GM12878 (cell line): ENCODE measurements around the gene UPF1. TPM values are rescaled to one million over a fixed set of nuclear protein-coding genes. Genes with fewer than 3 reads are reported as not detected.

ENCODE experiments used
- ATAC-seq: fragments of 200-7000 bp; cut with Tn5 transposase; 3 replicates; pipeline ENCODE4 v1.9.1; 2020; ENCODE audit warnings: mild to moderate bottlenecking, moderate library complexity
- BruUV-seq: library from RNA; stranded (reverse); fragments of 400-500 nt; replicated peaks from 2 replicates; lab custom pipeline; 2021; lab: Mats Ljungman, UMichigan
- CTCF ChIA-PET: fragments of 300-600 bp; sonication (Branson Sonifier 250); formaldehyde crosslinking; extraction: SDS; loops from one replicate; lab custom pipeline; 2021; ENCODE audit warnings: inconsistent platforms; lab: Yijun Ruan, JAX
- POLR2A ChIA-PET: fragments of 350-600 bp; formaldehyde crosslinking; extraction: SDS; loops from one replicate; lab custom pipeline; 2021; ENCODE audit warnings: inconsistent platforms; lab: Charles Lee
- RAD21 ChIA-PET: fragments of 300-600 bp; sonication (Branson Sonifier 250); formaldehyde crosslinking; loops from one replicate; lab custom pipeline; 2023; ENCODE audit warnings: antibody characterized with exemption; ENCODE audit not compliant: unreplicated experiment; lab: Charles Lee
- SMC1A ChIA-PET: fragments of 300-600 bp; sonication (Branson Sonifier 250); formaldehyde crosslinking; loops from one replicate; lab custom pipeline; 2023; ENCODE audit not compliant: unreplicated experiment, uncharacterized antibody; lab: Charles Lee
- DNase-seq: peaks from one replicate; pipeline ENCODE4 v3.0.0-alpha.2; 2011; ENCODE audit warnings: low read depth, low spot score
- FAIRE-seq: peaks from 3 replicates; lab custom pipeline; 2011; peaks lifted over from hg19 to GRCh38; lab: Jason Lieb, UNC
- H2AFZ ChIP-seq: 2 replicates; pipeline ENCODE4 v1.6.0; 2011; ENCODE audit warnings: low read depth, low read length, control low read depth; ENCODE audit not compliant: control insufficient read depth
- H3K27ac ChIP-seq: 2 replicates; pipeline ENCODE4 v1.5.1; 2011; ENCODE audit warnings: control low read depth; ENCODE audit not compliant: control insufficient read depth, insufficient read depth
- H3K27me3 ChIP-seq, 2 experiments: replicated peaks in 1 of 2; 2 replicates each; pipeline versions ENCODE4 v1.6.0 to v1.6.1; 2011; ENCODE audit warnings: low read length in 1 of 2; ENCODE audit not compliant: control insufficient read depth in 2 of 2, insufficient read depth in 2 of 2
- H3K36me3 ChIP-seq, 2 experiments: 2 replicates each; pipeline ENCODE4 v1.5.1; 2011; ENCODE audit warnings: low read length in 1 of 2; ENCODE audit not compliant: control insufficient read depth in 2 of 2, insufficient read depth in 2 of 2
- H3K4me1 ChIP-seq: 2 replicates; pipeline ENCODE4 v1.6.1; 2011; ENCODE audit warnings: mild to moderate bottlenecking, low read length, moderate library complexity, mixed read lengths; ENCODE audit not compliant: control insufficient read depth, insufficient read depth
- H3K4me2 ChIP-seq: 2 replicates; pipeline ENCODE4 v1.6.0; 2011; ENCODE audit warnings: control low read depth; ENCODE audit not compliant: control insufficient read depth, insufficient read depth
- H3K4me3 ChIP-seq: fragments of 200-600 bp; sonication (generic); 2 replicates; pipeline ENCODE4 v1.5.1; 2016
- H3K79me2 ChIP-seq: 2 replicates; pipeline ENCODE4 v1.6.0; 2011; ENCODE audit warnings: low read length; ENCODE audit not compliant: control insufficient read depth, insufficient read depth
- H3K9ac ChIP-seq: 2 replicates; pipeline ENCODE4 v1.8.0; 2011; ENCODE audit warnings: low read length, control low read depth, mixed read lengths; ENCODE audit not compliant: control insufficient read depth, insufficient read depth
- H3K9me3 ChIP-seq: replicated peaks from 3 replicates; pipeline ENCODE4 v1.5.1; 2011; ENCODE audit warnings: mild to moderate bottlenecking, low read length; ENCODE audit not compliant: control insufficient read depth, insufficient read depth
- H4K20me1 ChIP-seq: 2 replicates; pipeline ENCODE4 v1.6.0; 2011; ENCODE audit not compliant: control insufficient read depth, insufficient read depth
- KLF5 ChIP-seq: fragments of 450-650 bp; IDR thresholded peaks from 2 replicates; pipeline ENCODE4 v1.6.1; 2014; ENCODE audit warnings: mild to moderate bottlenecking; ENCODE audit not compliant: partially characterized antibody
- PRDM15 ChIP-seq: fragments of 450-650 bp; formaldehyde crosslinking; IDR thresholded peaks from 2 replicates; pipeline ENCODE4 v1.4.0; 2020; ENCODE audit warnings: mild to moderate bottlenecking, moderate library complexity
- RAD51 ChIP-seq: fragments of 450-650 bp; IDR thresholded peaks from 2 replicates; pipeline ENCODE4 v1.6.1; 2016; ENCODE audit warnings: moderate library complexity, mild to moderate bottlenecking, inconsistent platforms
- SREBF2 ChIP-seq: IDR thresholded peaks from 2 replicates; pipeline ENCODE4 v1.6.1; 2012; ENCODE audit warnings: mild to moderate bottlenecking, low read length
- WGBS: methylation state at CpG from one replicate; pipeline ENCODE4 v1.1.6; 2016; ENCODE audit warnings: low lambda C conversion rate; ENCODE audit not compliant: insufficient replicate concordance, insufficient coverage; ENCODE audit errors: missing lambda C conversion rate; 5-methylcytosine and 5-hydroxymethylcytosine counted together
- in situ Hi-C: fragments of 300-500 bp; cut with MboI; formaldehyde crosslinking; loops from 9 replicates; pipeline ENCODE4 v1.14.3; 2018; ENCODE audit warnings: mixed read lengths
- intact Hi-C: fragments of 100-400 bp; cut with micrococcal nuclease; formaldehyde crosslinking; loops from one replicate; pipeline ENCODE4 v1.14.2; 2022; ENCODE audit not compliant: unreplicated experiment
- polyA plus RNA-seq, 11 experiments: library from polyadenylated mRNA; depleted of rRNA in 4 of 11; unstranded in 6 of 11; stranded (reverse) in 5 of 11; fragments of >200 nt; fragmentation: Nextera tagmentation in 4 of 11; fragmentation: Illumina TruSeq in 1 of 11; extraction: Ambion mirVana in 4 of 11; extraction: Trizol in 1 of 11; gene quantifications; 1 replicate in 1 of 11; 2 replicates in 10 of 11; pipeline versions ENCODE4 v1.2.1 to v1.2.3, GENCODE V29; 2011 to 2016; ENCODE audit warnings: inconsistent platforms in 2 of 11, missing spikeins in 2 of 11, low read depth in 1 of 11
- total RNA-seq, 4 experiments: library from RNA; depleted of rRNA in 3 of 4; stranded (reverse); fragments of >200 nt in 3 of 4; fragmentation: Illumina TruSeq in 1 of 4; extraction: Trizol in 1 of 4; gene quantifications; 2 replicates each; pipeline versions ENCODE4 v1.2.1 to v1.2.3, GENCODE V29; 2013 to 2021

Gene UPF1
- total and polyA plus RNA-seq, 10 of the 15 experiments (the other 5 are each of a cell fraction or from before 2014, with no cell fraction given), result 0.58 to 80.9 (median 18.7) TPM

GRCh38 chr19:18847549-18848463 is 16.0 kb downstream of the UPF1 start:
- DNase-seq (no peak), FAIRE-seq (no peak), ATAC-seq (no peak)
- Histone ChIP-seq H3K9ac (no peak overlapping the region), H3K9me3 (no peaks in the 10 kb centered on the region), H3K4me2 (peak overlapping the region; percentile 17; the same call in 1 of the 2 replicates), H3K36me3 (peaks cover 9 to 46% of the 10 kb centered on the region in 2 experiments; a peak in 3 of 4 replicates), H2AFZ (no peak overlapping the region), H3K27me3 (no peaks in the 10 kb centered on the region), H3K27ac (no peak overlapping the region), H3K4me3 (no peak overlapping the region), H3K4me1 (peaks cover 56% of the 10 kb centered on the region), H4K20me1 (peaks cover 23% of the 10 kb centered on the region), H3K79me2 (peaks cover 59% of the 10 kb centered on the region)
- RAD21 ChIA-PET, result interaction anchor here (0.7 to 3.1 kb wide), 21 partner anchors 8 to 395 kb away, joined by 3 to 24 read pairs (median 5); partner anchors contain the start of genes FKBP8 and UPF1
- intact Hi-C loops (loop anchor here (5.0 to 10.0 kb wide), 4 partner anchors 76 to 393 kb away; partner anchors contain the start of genes CRTC1 and REX1BD), in situ Hi-C loops (no loop called here)
- CTCF ChIA-PET, result interaction anchor here (0.7 to 7.4 kb wide), 34 partner anchors 9 to 395 kb away, joined by 3 to 109 read pairs (median 5); partner anchors contain the start of genes COPE, CRTC1, DDX49 and ELL
- SMC1A ChIA-PET, result interaction anchor here (0.8 to 2.2 kb wide), 16 partner anchors 9 to 328 kb away, joined by 3 to 13 read pairs (median 4); partner anchors contain the start of genes COPE, DDX49 and UPF1
- no TSS peak for BruUV-seq
- TF ChIP-seq SREBF2, result no peak
- TF ChIP-seq PRDM15 (CRISPR knock-in tag), result no peak
- no peak for TF ChIP-seq KLF5
- TF ChIP-seq RAD51, result no peak
- WGBS, result 88% methylated on average over 23 of the region's 24 CpGs
- POLR2A ChIA-PET, result interaction anchor here (1.1 to 2.4 kb wide), 4 partner anchors 8 to 276 kb away, joined by 3 to 11 read pairs (median 4); partner anchors contain the start of gene UBA52
